ENCODE measurements around the gene UNC13B.
"Not testable (repeated sequence)": the region's sequence is repeated elsewhere in the genome, so short reads cannot be mapped to it uniquely, and the experiment has no call there.

The UNC13B gene

GRCh38 chr9:35164711-35165110 lies 2.9 kb downstream of the UNC13B start:
- DNase-seq = no peak

- DNase-seq = not testable (repeated sequence)
These were observed 5.6 kb downstream of the UNC13B start for GRCh38 chr9:35167429-35167828.

- DNase-seq = no peak
These were observed 7.2 kb downstream of the UNC13B start for GRCh38 chr9:35168963-35169362.

GRCh38 chr9:35172878-35173277 lies 11.1 kb downstream of the UNC13B start:
- no peak for DNase-seq

- no peak for DNase-seq
These were observed 15.7 kb downstream of the UNC13B start for GRCh38 chr9:35177520-35177919.

GRCh38 chr9:35179347-35180280 lies 17.8 kb downstream of the UNC13B start:
- no peak for DNase-seq

- no peak for DNase-seq
These were observed 19.0 kb downstream of the UNC13B start for GRCh38 chr9:35180801-35181200.

- not testable (repeated sequence) for DNase-seq
These were observed 20.6 kb downstream of the UNC13B start for GRCh38 chr9:35182401-35182800.

GRCh38 chr9:35182996-35183754 lies 21.4 kb downstream of the UNC13B start:
- DNase-seq = not testable (repeated sequence)

- DNase-seq = not testable (repeated sequence)
These were observed 22.1 kb downstream of the UNC13B start for GRCh38 chr9:35183755-35184480.

GRCh38 chr9:35186524-35186923 lies 24.7 kb downstream of the UNC13B start:
- DNase-seq = no peak

- DNase-seq = no peak
These were observed 28.4 kb downstream of the UNC13B start for GRCh38 chr9:35190203-35190602.

- DNase-seq = no peak
These were observed 29.3 kb downstream of the UNC13B start for GRCh38 chr9:35191105-35191504.

GRCh38 chr9:35193762-35194161 lies 32.0 kb downstream of the UNC13B start:
- no peak for DNase-seq

- DNase-seq = no peak
These were observed 33.9 kb downstream of the UNC13B start for GRCh38 chr9:35195683-35196082.

- no peak for DNase-seq
These were observed 36.4 kb downstream of the UNC13B start for GRCh38 chr9:35198191-35198590.

- DNase-seq = no peak
These were observed 41.7 kb downstream of the UNC13B start for GRCh38 chr9:35203528-35203927.

GRCh38 chr9:35205340-35205739 lies 43.5 kb downstream of the UNC13B start:
- no peak for DNase-seq

GRCh38 chr9:35211854-35212253 lies 50.0 kb downstream of the UNC13B start:
- DNase-seq = no peak

- no peak for DNase-seq
These were observed 59.0 kb downstream of the UNC13B start for GRCh38 chr9:35220659-35221338.

GRCh38 chr9:35225677-35226076 lies 63.9 kb downstream of the UNC13B start:
- DNase-seq = no peak

GRCh38 chr9:35226651-35227050 lies 64.8 kb downstream of the UNC13B start:
- no peak for DNase-seq

GRCh38 chr9:35227284-35227683 lies 65.5 kb downstream of the UNC13B start:
- DNase-seq = no peak

Data from hematopoietic multipotent progenitor cell treated with erythropoietin and hydrocortisone succinate and interleukin-3 and kit ligand, for 6 days (in vitro differentiated cells).